Heart right ventricle (tissue), 16 donors: Measurements from ENCODE around the gene PDCD4. TPM values are rescaled to one million over a fixed set of nuclear protein-coding genes. Genes with fewer than 3 reads are reported as not detected.

Experiments
- ATAC-seq, 8 donors: fragments of 200-7000 bp; cut with Tn5 transposase; one replicate each; pipeline ENCODE4 v1.9.1; 2020; ENCODE audit warnings: mild to moderate bottlenecking in 8 of 8, moderate library complexity in 8 of 8, moderate number of reproducible peaks in 1 of 8
- DNase-seq, 2 donors: peaks; one replicate each; pipeline ENCODE4 v3.0.0-alpha.2; 2020
- H3K27ac ChIP-seq, 10 donors: fragments of 200-600 bp; sonication (generic) in 2 of 10; one replicate each; pipeline versions ENCODE4 v1.5.0 to v1.8.0; 2020 to 2022; ENCODE audit warnings: mild to moderate bottlenecking in 3 of 10
- H3K27me3 ChIP-seq, 7 donors: fragments of 200-600 bp; one replicate each; pipeline ENCODE4 v1.8.0; 2021 to 2022; ENCODE audit warnings: mild to moderate bottlenecking in 2 of 7
- H3K36me3 ChIP-seq, 9 donors: fragments of 200-600 bp; sonication (generic) in 1 of 9; one replicate each; pipeline versions ENCODE4 v1.5.0 to v1.8.0; 2020 to 2022; ENCODE audit warnings: mild to moderate bottlenecking in 2 of 9
- H3K4me1 ChIP-seq, 9 donors: fragments of 200-600 bp; sonication (generic) in 1 of 9; one replicate each; pipeline versions ENCODE4 v1.5.0 to v1.8.0; 2020 to 2022; ENCODE audit warnings: mild to moderate bottlenecking in 4 of 9
- H3K4me3 ChIP-seq, 10 donors: fragments of 200-600 bp; sonication (generic) in 2 of 10; one replicate each; pipeline versions ENCODE4 v1.5.0 to v1.8.0; 2020 to 2022; ENCODE audit warnings: mild to moderate bottlenecking in 7 of 10, moderate library complexity in 2 of 10
- H3K9me3 ChIP-seq, 11 donors: fragments of 200-600 bp in 10 of 11; sonication (generic) in 2 of 11; one replicate each; pipeline versions ENCODE4 v1.5.0 to v1.8.0; 2013 to 2022; ENCODE audit warnings: mild to moderate bottlenecking in 2 of 11, control low read depth in 1 of 11, moderate library complexity in 1 of 11
- WGBS, 2 donors: extraction: QIAGEN DNeasy Blood & Tissue Kit; methylation state at CpG; one replicate each; pipeline ENCODE4 v1.1.7; 2013; ENCODE audit warnings: inconsistent platforms in 1 of 2; 5-methylcytosine and 5-hydroxymethylcytosine counted together
- intact Hi-C, 10 donors: fragments of 100-400 bp; cut with DNase I; formaldehyde crosslinking; loops; one replicate each; pipeline versions ENCODE4 v1.11.1 to v1.14.2; 2022
- polyA plus RNA-seq, 2 donors: library from polyadenylated mRNA; stranded (reverse); fragments of 200-250 nt; gene quantifications; one replicate each; pipeline ENCODE4 v1.2.3, GENCODE V29; 2013
- total RNA-seq, 10 donors: library from RNA; stranded (reverse); fragmentation: NEBNext Ultra II Directional in 3 of 10; extraction: Animal tissue kit (Norgen Biotek cat#: 25700) in 3 of 10; gene quantifications; one replicate each; pipeline versions ENCODE4 v1.2.1 to v1.2.4, GENCODE V29; 2021 to 2023
- TF ChIP-seq, protein P1 (sequence below), 9 donors: fragments of 200-600 bp; sonication (generic) in 2 of 9; IDR thresholded peaks; one replicate each; pipeline versions ENCODE4 v1.5.0 to v1.8.0; 2021 to 2022; ENCODE audit warnings: antibody characterized with exemption in 9 of 9, mild to moderate bottlenecking in 5 of 9, moderate library complexity in 1 of 9
- donor health status: Arrhythmogenic right ventricular cardiomyopathy.
- donor health status: ischemic (EF 13 %, LVEDD 7.1; RV severe dilation, severe dysfunction).
- donor health status: healthy with polysubstance abuse.
- donor health status: DM: no; HTN: yes; CAD: no.
- donor health status: DM: no; HTN: no; CAD: no.
- donor health status: ischemic (EF 25% LVEDD 6.9; RV normal size, moderate dysfunction).
- donor health status: ischemic (EF 25% LVEDD 5.7; RV mildly dilated, moderate dysfunction).
- donor health status: healthy.
- donor health status: DM: yes; HTN: yes; CAD: no.
- donor health status: Ischemic cardiomyopathy.
- donor health status: ischemic (EF 35%, LVEDD 5.7; RV mildly dilated, moderate dysfunction).
- donor health status: nonischemic (EF 11% LVEDD 7.7; RV severe dilation, severe dysfunction).
- donor health status: DM: yes; HTN: yes; CAD: no.
- donor health status: PGD.
- donor health status: ischemic (EF 29% LVEDD 5.4; RV normal size, mild dysfunction).
- donor health status: nonischemic (EF 23%, LVEDD 6.1; RV moderate dilation, normal function).

Gene PDCD4
- total and polyA plus RNA-seq, 12 donors = 15.9 to 59.5 (median 45.7) TPM

DNA sequence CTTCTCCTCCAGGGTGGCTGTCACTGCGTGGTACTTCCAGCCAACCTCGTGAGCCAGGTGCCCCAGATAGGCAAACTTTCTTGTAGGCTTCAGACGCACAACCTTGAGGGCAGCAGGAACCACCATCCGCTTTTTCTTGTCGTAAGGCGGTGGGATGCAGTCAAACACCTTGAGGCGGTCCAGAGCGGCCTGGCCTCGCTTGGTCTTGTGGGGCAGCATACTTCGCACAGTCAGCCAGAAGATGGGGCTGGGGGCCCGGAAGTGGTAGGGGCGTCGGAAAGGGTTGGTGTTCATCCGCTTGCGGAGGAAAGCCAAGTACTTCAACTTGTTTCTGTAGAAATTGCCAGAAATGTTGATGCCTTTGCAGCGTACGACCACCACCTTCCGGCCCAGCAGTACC is 65.0 kb downstream of the PDCD4 start:
- no peaks in the 10 kb centered on the region for H3K9me3 ChIP-seq
- TF ChIP-seq, protein P1, sequence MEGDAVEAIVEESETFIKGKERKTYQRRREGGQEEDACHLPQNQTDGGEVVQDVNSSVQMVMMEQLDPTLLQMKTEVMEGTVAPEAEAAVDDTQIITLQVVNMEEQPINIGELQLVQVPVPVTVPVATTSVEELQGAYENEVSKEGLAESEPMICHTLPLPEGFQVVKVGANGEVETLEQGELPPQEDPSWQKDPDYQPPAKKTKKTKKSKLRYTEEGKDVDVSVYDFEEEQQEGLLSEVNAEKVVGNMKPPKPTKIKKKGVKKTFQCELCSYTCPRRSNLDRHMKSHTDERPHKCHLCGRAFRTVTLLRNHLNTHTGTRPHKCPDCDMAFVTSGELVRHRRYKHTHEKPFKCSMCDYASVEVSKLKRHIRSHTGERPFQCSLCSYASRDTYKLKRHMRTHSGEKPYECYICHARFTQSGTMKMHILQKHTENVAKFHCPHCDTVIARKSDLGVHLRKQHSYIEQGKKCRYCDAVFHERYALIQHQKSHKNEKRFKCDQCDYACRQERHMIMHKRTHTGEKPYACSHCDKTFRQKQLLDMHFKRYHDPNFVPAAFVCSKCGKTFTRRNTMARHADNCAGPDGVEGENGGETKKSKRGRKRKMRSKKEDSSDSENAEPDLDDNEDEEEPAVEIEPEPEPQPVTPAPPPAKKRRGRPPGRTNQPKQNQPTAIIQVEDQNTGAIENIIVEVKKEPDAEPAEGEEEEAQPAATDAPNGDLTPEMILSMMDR (IDR thresholded peaks at IDR 0.05) = no peak
- DNase-seq = no peak
- intact Hi-C loops = no loop called here
- 97% methylated on average over 18 of the region's 18 CpGs for WGBS, 2 donors
- peaks cover 0 to 14% (median 0%) of the 10 kb centered on the region in 9 donors for H3K36me3 ChIP-seq
- peaks cover 0 to 17% (median 11%) of the 10 kb centered on the region in 9 donors for H3K4me1 ChIP-seq
- H3K4me3 ChIP-seq = no peak overlapping the region
- no peaks in the 10 kb centered on the region for H3K27me3 ChIP-seq
- no peak for ATAC-seq
- no peak overlapping the region for H3K27ac ChIP-seq

DNA sequence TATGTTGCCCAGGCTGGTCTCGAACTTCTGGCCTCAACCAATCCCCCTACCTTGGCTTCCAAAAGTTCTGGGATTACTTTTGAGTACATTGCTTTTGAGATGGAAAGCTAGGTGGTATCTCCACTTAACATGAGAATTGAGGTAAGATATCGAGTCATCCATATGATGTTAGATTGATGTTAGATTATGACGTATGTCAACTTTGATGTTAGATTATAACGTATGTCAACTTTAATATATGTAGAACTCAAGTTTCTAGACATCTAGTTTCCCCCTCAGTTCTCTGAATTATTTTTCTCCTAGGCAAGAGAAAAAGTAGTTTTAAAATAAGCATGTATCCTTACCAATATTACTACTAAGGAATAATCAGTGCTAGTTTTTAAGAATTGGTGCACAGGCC is 67.7 kb downstream of the PDCD4 start:
- TF ChIP-seq, protein P1 (IDR thresholded peaks at IDR 0.05) = no peak
- H3K4me1 ChIP-seq = peaks cover 0 to 15% (median 7%) of the 10 kb centered on the region in 9 donors
- 95 to 98% methylated on average over 4 of the region's 4 CpGs for WGBS, 2 donors
- H3K36me3 ChIP-seq = peaks cover 0 to 28% (median 0%) of the 10 kb centered on the region in 9 donors
- no peak for DNase-seq
- no peaks in the 10 kb centered on the region for H3K27me3 ChIP-seq
- no peak for ATAC-seq
- intact Hi-C loops = no loop called here
- H3K27ac ChIP-seq = no peak overlapping the region
- no peak overlapping the region for H3K4me3 ChIP-seq
- H3K9me3 ChIP-seq = peaks cover 0 to 6% (median 0%) of the 10 kb centered on the region in 11 donors

DNA sequence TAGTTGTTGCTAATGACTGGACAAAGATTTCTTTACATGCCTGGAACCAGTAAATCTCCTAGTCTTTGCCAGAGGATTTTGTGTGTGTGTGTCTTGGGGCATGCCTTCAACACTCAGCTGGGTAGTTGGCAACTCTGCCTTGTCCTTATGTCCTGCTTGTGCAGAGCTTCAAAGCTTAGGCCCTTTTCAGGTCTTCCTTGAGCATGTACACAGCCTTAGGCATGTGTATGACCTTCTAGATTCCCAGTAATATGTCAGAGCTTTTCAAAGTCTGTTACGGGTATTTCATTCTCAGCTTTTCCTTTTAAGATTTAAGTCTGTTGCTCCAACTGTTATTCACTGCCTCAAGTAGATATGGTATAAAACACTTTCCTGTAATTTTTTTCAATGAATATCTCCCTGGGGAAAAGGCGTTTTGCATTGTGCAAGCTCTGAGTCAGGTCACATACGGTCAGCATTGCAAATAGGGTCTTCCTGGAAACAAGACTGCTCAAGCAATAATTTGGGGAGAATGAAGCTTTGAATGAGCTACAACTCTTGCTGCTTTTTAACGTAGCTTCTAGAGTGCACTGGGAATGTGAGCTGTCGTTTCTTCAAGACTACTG is 73.2 kb downstream of the PDCD4 start:
- Histone ChIP-seq H3K27ac (peak overlapping the region in 3 of 10 donors; percentile 11 to 58 (median 11)), H3K4me1 (peaks cover 0 to 39% (median 19%) of the 10 kb centered on the region in 9 donors), H3K27me3 (no peaks in the 10 kb centered on the region), H3K36me3 (peaks cover 0 to 27% (median 0%) of the 10 kb centered on the region in 9 donors), H3K9me3 (peaks cover 0 to 6% (median 0%) of the 10 kb centered on the region in 11 donors), H3K4me3 (no peak overlapping the region)
- WGBS, 2 donors = 39 to 57% methylated on average over 5 of the region's 5 CpGs
- TF ChIP-seq, protein P1 (IDR thresholded peaks at IDR 0.05) = no peak
- peak; percentile 47 to 87 (median 60) for ATAC-seq
- DNase-seq = peak in 1 of 2 donors; percentile 19
- intact Hi-C loops = no loop called here

DNA sequence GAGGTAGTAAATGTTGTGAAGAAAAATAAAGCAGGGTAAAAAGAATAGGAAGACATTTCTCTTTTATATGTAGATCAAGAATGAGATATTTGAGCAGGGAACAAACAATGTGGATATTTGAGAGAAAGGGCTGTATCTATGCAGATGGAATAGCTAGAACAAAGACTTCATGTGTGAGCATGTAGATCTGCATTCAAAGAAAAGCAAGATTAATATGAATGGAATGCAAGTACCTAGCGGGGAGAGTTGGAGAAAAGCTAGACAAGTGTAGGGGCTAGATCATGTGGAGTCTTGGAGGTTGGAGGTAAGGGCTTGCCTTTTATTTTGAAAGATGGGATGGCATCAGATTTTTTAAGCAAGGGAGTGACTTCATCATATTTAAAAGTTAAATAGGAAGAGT is 74.8 kb downstream of the PDCD4 start:
- ATAC-seq = no peak
- peaks cover 0 to 6% (median 0%) of the 10 kb centered on the region in 11 donors for H3K9me3 ChIP-seq

More for the DNA sequence above, 74.8 kb downstream of the PDCD4 start:
- no peak overlapping the region for H3K27ac ChIP-seq
- intact Hi-C loops = no loop called here
- no peak for DNase-seq
- H3K36me3 ChIP-seq = peaks cover 0 to 23% (median 0%) of the 10 kb centered on the region in 9 donors
- 82 to 86% methylated on average over 1 of the region's 1 CpG for WGBS, 2 donors
- no peaks in the 10 kb centered on the region for H3K27me3 ChIP-seq
- H3K4me3 ChIP-seq = no peak overlapping the region
- TF ChIP-seq, protein P1 (IDR thresholded peaks at IDR 0.05) = no peak
- peaks cover 0 to 38% (median 19%) of the 10 kb centered on the region in 9 donors for H3K4me1 ChIP-seq
